Measurements from ENCODE around the gene IFFO2.
"Not testable (repeated sequence)": the region's sequence is repeated elsewhere in the genome, so short reads cannot be mapped to it uniquely, and the experiment has no call there.

Gene IFFO2

GRCh38 chr1:18875107-18875795 is 81.2 kb downstream of the IFFO2 start:
- DNase-seq (ENCODE audit: low read depth in 2 of 2), result peak; percentile 21 to 36

- DNase-seq (ENCODE audit: low read depth in 2 of 2), result no peak
These were observed 81.9 kb downstream of the IFFO2 start for GRCh38 chr1:18874600-18874999.

DNA sequence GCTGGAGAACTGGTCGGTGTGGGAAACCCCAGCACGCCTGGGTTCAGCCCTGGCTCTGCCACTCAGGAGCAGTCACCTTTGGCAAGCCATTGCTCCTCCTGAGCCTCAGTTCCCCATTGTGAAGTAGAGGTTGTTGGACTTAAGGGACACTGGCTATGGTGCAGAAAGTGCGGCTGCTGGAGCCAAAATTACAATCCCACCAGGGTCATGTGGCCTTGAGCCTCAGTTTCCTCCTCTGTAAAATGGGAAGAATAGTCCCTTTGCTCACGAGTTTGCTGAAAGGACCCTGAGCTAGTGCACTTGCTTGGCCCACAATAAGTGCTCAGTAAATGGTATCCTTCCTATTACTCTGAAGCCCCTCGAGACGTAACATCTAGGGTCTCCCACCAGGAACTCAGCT is 82.4 kb downstream of the IFFO2 start:
- DNase-seq (ENCODE audit: low read depth in 2 of 2), result no peak

GRCh38 chr1:18872071-18872611 is 84.3 kb downstream of the IFFO2 start:
- DNase-seq (ENCODE audit: low read depth in 2 of 2), result no peak

GRCh38 chr1:18871401-18872070 is 84.9 kb downstream of the IFFO2 start:
- DNase-seq (ENCODE audit: low read depth in 2 of 2), result no peak

DNA sequence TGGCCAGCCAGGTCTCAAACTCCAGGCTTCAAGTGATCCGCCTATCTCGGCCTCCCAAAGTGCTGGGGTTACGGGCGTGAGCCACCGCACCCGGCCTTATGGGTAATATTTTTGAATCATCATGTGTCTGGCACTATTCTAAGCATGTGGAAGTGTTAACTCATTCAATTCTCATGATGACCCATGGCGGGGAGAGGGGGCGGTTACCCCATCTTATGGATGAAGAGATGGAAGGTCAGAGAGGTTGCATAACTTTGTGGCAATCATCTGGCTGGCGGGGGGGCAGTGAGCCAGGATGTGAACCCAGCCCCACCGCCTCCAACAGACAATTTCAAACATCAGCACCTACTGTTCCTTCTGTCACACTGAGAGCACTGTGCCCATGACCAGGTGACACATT is 85.5 kb downstream of the IFFO2 start:
- DNase-seq (ENCODE audit: low read depth in 2 of 2), result no peak

GRCh38 chr1:18870595-18870865 is 85.9 kb downstream of the IFFO2 start:
- not testable (repeated sequence) for DNase-seq (ENCODE audit: low read depth in 2 of 2)

- no peak for DNase-seq (ENCODE audit: low read depth in 2 of 2)
These were observed 86.5 kb downstream of the IFFO2 start for GRCh38 chr1:18869847-18870594.

DNA sequence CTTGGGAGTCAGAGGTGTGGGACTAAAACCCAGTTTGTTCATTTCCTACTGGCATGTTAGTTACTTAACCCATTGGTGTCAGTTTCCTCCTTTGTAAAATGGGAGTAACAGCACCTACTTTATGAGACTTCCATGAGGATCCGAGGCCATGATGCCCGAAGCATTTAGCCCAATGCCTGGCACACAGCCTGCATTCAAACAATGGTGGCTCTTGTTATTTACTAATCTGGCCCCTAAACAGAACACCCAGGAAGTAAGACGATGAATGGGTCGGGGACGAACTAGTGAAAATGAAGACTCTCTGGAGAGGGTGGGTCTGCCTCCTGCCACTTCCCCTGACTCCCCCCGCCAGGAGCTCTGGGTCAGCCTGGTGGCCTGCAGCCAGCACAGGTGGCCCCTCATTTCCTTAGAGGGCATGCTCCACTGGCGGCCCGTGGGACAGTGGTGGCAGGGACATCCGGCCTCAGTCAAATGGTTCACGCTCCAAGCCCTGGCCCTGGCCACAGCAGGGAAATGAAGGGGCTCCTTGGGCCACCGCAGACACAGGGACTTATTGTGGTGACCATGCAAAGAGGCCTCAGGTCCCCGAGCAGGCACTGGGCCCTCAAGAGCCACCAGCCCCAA is 87.6 kb downstream of the IFFO2 start:
- no peak for DNase-seq (ENCODE audit: low read depth in 2 of 2)

DNA sequence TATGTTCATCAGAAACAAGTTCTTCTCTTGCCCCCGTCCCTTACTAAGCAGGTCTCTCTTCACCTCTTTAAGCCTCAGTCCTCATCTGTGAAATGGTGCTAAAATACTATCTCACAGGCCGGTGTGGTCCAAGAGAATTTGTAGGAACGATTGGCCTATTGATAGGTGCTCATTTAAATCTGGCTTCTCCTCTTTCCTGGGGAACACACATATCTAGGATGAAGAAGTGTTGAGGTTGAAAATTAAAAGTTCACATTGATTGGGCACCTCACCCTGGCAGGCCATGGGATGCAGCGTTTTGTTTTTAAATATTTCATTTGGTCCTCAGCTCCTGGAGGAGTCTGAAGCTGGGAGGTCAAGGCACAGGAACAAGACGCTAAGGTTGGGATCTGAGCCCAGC is 88.1 kb downstream of the IFFO2 start:
- DNase-seq (ENCODE audit: low read depth in 2 of 2), result no peak

DNA sequence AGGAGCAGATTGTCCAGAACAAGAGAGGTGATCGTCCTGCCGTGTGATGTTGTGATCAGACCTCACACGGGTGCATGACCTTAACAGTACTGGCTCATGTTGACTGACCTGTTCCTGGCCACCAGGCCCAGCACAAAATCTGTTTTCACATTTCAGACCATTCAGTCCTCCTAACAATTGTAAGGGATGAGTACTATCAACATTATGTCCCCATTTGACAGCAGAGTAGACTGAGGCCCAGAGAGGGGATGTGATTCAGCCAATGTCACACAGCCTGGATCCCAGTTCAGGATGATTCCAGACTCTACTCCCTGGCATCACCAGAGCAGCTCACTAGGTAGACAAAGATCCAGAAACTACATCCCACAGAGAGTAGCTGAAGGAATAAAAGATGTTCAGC is 89.6 kb downstream of the IFFO2 start:
- DNase-seq (ENCODE audit: low read depth in 2 of 2), result no peak

GRCh38 chr1:18866314-18866713 is 90.2 kb downstream of the IFFO2 start:
- DNase-seq (ENCODE audit: low read depth in 2 of 2), result no peak

GRCh38 chr1:18865176-18865575 is 91.3 kb downstream of the IFFO2 start:
- DNase-seq (ENCODE audit: low read depth in 2 of 2), result no peak

- DNase-seq (ENCODE audit: low read depth in 2 of 2), result no peak
These were observed 94.9 kb downstream of the IFFO2 start for GRCh38 chr1:18861590-18861989.

DNA sequence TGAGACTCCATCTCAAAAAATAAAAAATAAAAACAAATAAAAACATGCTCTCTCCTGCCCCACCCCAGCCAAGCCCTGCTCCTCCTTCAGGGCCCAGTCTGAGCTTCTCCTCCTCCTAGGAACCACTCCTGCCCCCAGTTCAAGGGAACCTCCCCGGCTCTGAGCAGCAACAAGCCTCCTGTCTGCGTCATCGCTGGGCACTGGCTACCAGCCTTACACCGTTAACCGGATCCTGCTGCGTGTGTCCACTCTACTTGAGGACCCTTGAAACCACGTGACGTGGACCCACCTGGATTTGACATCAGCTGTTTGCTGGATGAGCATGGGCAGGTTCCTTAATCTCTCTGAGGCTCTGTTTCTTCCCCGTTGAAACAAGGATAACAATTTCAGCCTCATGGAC is 95.4 kb downstream of the IFFO2 start:
- DNase-seq (ENCODE audit: low read depth in 2 of 2), result no peak

- no peak for DNase-seq (ENCODE audit: low read depth in 2 of 2)
These were observed 96.9 kb downstream of the IFFO2 start, which contains the start of gene TAS1R2 for GRCh38 chr1:18859560-18859959. TAS1R2 (minus strand) TSS chr1:18859660; CDS start chr1:18859660, 0 bp downstream.

- no peak for DNase-seq (ENCODE audit: low read depth in 2 of 2)
These were observed 98.3 kb downstream of the IFFO2 start for GRCh38 chr1:18858070-18858688.

- DNase-seq (ENCODE audit: low read depth in 2 of 2), result no peak
These were observed 100.0 kb downstream of the IFFO2 start for GRCh38 chr1:18856435-18856834.

DNA sequence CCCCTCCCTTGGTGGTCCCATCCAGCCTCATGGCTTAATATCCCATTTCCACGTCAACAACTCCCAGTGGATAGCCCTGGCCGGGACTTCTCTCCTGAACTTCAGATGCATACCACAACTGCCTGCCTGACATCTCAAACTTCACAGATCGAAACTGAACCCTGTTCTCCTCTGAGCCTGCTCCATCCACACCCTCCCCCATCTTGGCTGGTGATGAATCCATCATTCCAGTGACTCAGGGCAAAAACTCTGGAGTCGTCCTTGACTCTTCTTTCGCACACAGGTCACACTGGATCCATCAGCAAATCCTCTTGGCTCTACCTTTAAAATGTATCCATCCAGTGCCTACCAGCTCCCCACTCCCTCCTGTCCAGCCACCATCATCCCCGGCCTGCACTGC is 100.9 kb downstream of the IFFO2 start:
- no peak for DNase-seq (ENCODE audit: low read depth in 2 of 2)

- DNase-seq (ENCODE audit: low read depth in 2 of 2), result no peak
These were observed 102.0 kb downstream of the IFFO2 start for GRCh38 chr1:18854331-18855025.
